Measurements from ENCODE around the gene HDX.
"Not testable (repeated sequence)": the region's sequence is repeated elsewhere in the genome, so short reads cannot be mapped to it uniquely, and the experiment has no call there.

Gene HDX

DNA sequence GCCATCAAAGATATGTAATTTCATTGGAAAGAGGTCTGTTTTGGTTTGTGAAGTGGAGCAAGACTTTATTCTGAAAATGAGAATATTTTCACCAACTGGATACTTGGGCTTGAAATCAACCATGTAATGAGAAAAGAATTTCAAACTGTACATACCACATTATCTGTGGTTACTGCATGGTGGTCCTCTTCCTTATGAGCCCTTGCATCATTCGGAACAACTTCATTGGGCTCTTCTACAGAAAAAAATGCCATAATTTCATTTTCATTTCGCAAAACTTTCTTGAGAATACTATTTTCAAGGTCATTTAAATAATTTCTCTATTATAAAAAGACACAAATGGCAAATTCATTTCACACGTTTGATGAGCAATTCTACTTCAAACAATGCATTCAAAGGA is 165.6 kb downstream of the HDX start:
- DNase-seq = no peak

DNA sequence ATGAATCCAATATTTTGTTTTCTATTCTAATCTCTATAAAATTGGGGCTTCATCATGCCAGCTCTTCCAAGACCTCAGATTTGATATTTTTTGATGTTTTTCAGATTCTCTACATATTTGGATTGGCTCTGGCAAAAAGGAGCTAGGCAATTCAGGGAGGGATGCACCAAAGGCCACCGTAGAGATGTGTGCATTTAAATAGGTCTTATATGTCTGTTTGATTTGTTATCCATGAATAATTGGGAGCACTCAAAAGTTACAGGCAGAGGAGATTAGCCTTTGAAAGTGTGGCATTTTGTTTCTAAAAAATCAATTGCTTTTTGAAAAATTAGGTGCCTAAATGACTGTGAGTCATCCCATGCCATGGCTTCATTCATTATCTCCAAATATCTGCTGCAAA is 167.1 kb downstream of the HDX start:
- DNase-seq = no peak

DNA sequence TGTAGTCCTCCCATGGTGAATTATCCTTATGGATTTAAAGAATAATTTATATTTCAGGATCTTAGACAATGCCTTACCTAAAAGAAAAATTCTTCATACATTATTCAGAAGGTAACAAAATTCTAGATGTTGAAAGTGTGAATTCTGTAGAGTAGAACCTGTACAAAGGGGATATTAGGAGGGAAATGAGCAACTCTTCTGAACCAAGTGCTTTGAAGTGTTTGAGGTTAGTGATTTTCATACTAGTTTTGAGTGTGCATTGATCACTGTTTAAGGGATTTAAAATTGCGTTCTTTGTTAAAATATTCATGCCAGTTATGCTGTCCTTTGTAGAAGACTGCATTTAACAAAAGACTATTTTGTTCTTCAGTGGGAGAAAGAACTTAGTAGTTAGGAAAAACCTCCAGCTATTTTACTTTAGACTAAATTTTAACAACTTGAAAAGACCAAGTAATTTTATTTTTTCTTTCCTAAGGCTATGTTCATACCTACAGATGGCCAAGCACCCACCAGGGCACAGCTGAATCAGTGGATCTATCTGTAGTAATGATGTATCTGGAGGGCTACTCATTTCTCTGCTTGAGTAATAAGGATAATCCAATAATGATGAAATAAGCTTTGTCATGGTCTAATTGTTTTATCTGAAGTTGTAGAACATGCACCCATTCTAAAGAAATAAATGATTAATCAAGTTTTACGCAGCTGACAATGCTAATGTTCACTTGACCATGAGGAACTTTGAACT is 180.0 kb downstream of the HDX start:
- no peak for DNase-seq

DNA sequence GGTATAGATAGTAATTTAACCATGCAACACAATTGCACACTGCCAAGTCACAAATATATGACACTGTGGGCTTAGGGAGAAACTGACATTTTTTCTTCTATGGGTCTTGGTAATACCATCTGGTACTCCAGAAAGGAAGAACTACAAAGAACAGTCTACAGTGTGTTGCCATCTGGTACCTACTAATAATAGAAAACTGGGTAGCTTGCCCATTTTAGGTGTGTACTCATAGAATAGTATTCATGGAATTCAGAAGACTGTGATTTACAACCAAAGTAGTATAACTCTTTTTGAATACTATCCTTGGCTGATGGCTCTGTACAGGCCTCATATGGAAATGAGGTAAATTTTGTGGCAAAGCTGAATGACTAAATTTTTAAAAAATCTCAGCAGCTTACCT is 181.6 kb downstream of the HDX start:
- DNase-seq = no peak

DNA sequence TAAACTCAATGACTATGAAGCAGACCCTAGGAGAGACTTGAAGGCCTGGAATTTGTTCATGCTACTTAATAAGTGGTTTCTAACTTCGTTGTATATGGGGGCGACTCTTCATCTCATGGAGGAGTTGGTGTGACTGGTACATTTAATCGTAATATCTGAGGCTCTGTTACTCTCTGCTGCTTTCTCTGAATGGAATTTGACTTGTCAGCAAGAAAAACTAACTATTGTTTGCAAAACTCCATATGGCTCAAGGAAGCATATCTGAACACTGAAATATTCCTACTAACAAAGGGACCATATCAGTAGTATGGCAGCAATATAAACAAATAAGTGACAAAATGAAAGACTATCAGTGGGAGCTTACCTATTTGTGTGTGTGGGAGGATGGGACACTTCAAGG is 182.2 kb downstream of the HDX start:
- no peak for DNase-seq

DNA sequence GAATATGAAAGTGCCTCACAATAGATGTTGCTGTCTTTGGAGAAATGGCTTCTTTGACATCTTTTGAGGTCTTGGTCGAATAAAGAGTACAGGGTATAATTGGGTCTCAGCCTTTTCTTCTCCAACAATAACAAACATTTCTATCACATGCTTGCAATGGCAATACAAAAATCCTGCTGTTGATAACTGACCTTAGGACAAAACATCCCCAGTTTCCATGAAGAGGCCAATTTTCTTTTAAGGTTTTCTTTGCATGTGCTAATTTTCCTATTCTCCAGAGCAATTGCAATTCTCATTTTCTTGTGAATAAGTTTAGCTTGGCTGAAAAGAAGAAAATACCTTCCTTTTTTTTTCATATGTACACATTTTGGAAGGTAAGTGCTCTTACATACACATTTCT is 183.6 kb downstream of the HDX start:
- DNase-seq = no peak

DNA sequence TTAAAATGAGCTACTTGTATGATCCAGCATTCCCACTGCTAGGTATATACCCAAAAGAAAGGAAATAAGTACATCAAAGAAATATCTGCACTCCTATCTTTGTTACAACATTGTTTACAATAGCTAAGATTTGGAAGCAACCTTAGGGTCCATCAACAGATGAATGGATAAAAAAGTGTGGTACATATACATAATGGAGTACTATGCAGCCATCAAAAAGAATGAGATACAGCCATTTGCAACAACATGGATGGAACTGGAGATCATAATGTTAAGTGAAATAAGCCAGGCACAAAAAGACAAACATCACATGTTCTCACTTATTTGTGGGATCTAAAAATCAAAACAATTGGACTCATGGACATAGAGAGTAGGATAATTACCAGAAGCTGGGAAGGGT is 186.3 kb downstream of the HDX start:
- not testable (repeated sequence) for DNase-seq
